Type B pancreatic cell (in vitro differentiated cells): ENCODE measurements around the gene FAM168A. TPM values are rescaled to one million over a fixed set of nuclear protein-coding genes. Genes with fewer than 3 reads are reported as not detected.

Experiments
- DNase-seq: peaks from one replicate; pipeline ENCODE4 v3.0.0; 2021; ENCODE audit warnings: mixed read lengths; ENCODE audit not compliant: unreplicated experiment; ENCODE audit errors: extremely low spot score
- H3K27ac Mint-ChIP-seq: 2 replicates; pipeline ENCODE4 v1.8.0; 2021; ENCODE audit warnings: mild to moderate bottlenecking, mixed read lengths
- H3K27me3 Mint-ChIP-seq: 2 replicates; pipeline ENCODE4 v1.8.0; 2021; ENCODE audit warnings: mixed read lengths
- H3K36me3 Mint-ChIP-seq: 2 replicates; pipeline ENCODE4 v1.8.0; 2021; ENCODE audit warnings: mixed read lengths
- H3K4me1 Mint-ChIP-seq: one replicate; pipeline ENCODE4 v1.8.0; 2021; ENCODE audit warnings: mixed read lengths; ENCODE audit not compliant: unreplicated experiment
- H3K4me3 Mint-ChIP-seq: 2 replicates; pipeline ENCODE4 v1.8.0; 2021; ENCODE audit warnings: mild to moderate bottlenecking, mixed read lengths
- H3K9me3 Mint-ChIP-seq: 2 replicates; pipeline ENCODE4 v1.8.0; 2021; ENCODE audit warnings: mixed read lengths
- CTCF ChIP-seq: fragments of 200-600 bp; sonication (generic); conservative IDR thresholded peaks from 2 replicates; pipeline ENCODE4 v1.5.0; 2021; ENCODE audit warnings: antibody characterized with exemption, mild to moderate bottlenecking
- total RNA-seq: library from RNA; stranded (reverse); gene quantifications from 2 replicates; pipeline ENCODE4 v1.2.1, GENCODE V29; 2021; ENCODE audit warnings: low replicate concordance

The FAM168A gene
- total RNA-seq, 1 donor from 2014 or later: 39.6 TPM

GRCh38 chr11:73553266-73553665 lies 44.6 kb downstream of the FAM168A start:
- no peak for TF ChIP-seq CTCF
- Mint-ChIP-seq H3K9me3 (peaks cover 6% of the 10 kb centered on the region), H3K4me1 (peaks cover 20% of the 10 kb centered on the region), H3K27ac (no peak overlapping the region), H3K27me3 (no peaks in the 10 kb centered on the region), H3K4me3 (no peak overlapping the region), H3K36me3 (peaks cover 3% of the 10 kb centered on the region)
- no peak for DNase-seq

- Mint-ChIP-seq H3K4me3 (no peak overlapping the region), H3K27ac (no peak overlapping the region), H3K36me3 (no peaks in the 10 kb centered on the region), H3K27me3 (no peaks in the 10 kb centered on the region), H3K9me3 (peaks cover 6% of the 10 kb centered on the region), H3K4me1 (peaks cover 20% of the 10 kb centered on the region)
- DNase-seq: no peak
- TF ChIP-seq CTCF: no peak
These were observed 46.2 kb downstream of the FAM168A start for GRCh38 chr11:73551677-73552076.

- TF ChIP-seq CTCF: no peak
- Mint-ChIP-seq H3K27ac (no peak overlapping the region), H3K36me3 (no peaks in the 10 kb centered on the region), H3K27me3 (no peaks in the 10 kb centered on the region), H3K9me3 (no peaks in the 10 kb centered on the region), H3K4me1 (peaks cover 13% of the 10 kb centered on the region), H3K4me3 (no peak overlapping the region)
- no peak for DNase-seq
These were observed 48.5 kb downstream of the FAM168A start for GRCh38 chr11:73549376-73549775.

GRCh38 chr11:73547706-73548595 lies 50.0 kb downstream of the FAM168A start:
- no peak overlapping the region for H3K4me3 Mint-ChIP-seq
- H3K9me3 Mint-ChIP-seq: no peaks in the 10 kb centered on the region
- H3K4me1 Mint-ChIP-seq: peaks cover 13% of the 10 kb centered on the region
- H3K27ac Mint-ChIP-seq: no peak overlapping the region
- no peak for TF ChIP-seq CTCF
- no peaks in the 10 kb centered on the region for H3K27me3 Mint-ChIP-seq
- no peaks in the 10 kb centered on the region for H3K36me3 Mint-ChIP-seq
- DNase-seq: no peak

GRCh38 chr11:73542175-73542574 lies 55.7 kb downstream of the FAM168A start:
- no peaks in the 10 kb centered on the region for H3K27me3 Mint-ChIP-seq
- no peak overlapping the region for H3K27ac Mint-ChIP-seq
- no peak for DNase-seq
- no peaks in the 10 kb centered on the region for H3K9me3 Mint-ChIP-seq
- H3K36me3 Mint-ChIP-seq: peaks cover 6% of the 10 kb centered on the region
- peaks cover 15% of the 10 kb centered on the region for H3K4me1 Mint-ChIP-seq
- no peak for TF ChIP-seq CTCF
- no peak overlapping the region for H3K4me3 Mint-ChIP-seq
